H9 (cell line): Measurements from ENCODE around the gene MCHR1. TPM values are rescaled to one million over a fixed set of nuclear protein-coding genes. Genes with fewer than 3 reads are reported as not detected.

Source experiments
- DNase-seq: peaks from one replicate; pipeline ENCODE4 v3.0.0-alpha.2; 2017
- H2AFZ ChIP-seq: one replicate; pipeline ENCODE4 v1.6.1; 2013; ENCODE audit warnings: mild to moderate bottlenecking, low read length, control low read depth, moderate library complexity
- H2AK5ac ChIP-seq: 2 replicates; pipeline ENCODE4 v1.6.1; 2013; ENCODE audit warnings: low read length, control low read depth, mixed read lengths; ENCODE audit not compliant: insufficient read length
- H2BK120ac ChIP-seq: one replicate; pipeline ENCODE4 v1.6.1; 2013; ENCODE audit warnings: low read depth, mild to moderate bottlenecking, low read length, control low read depth, inconsistent platforms; ENCODE audit not compliant: poor library complexity, severe bottlenecking
- H2BK12ac ChIP-seq: 2 replicates; pipeline ENCODE4 v1.6.1; 2013; ENCODE audit warnings: low read length, control low read depth, mixed read lengths, low read depth; ENCODE audit not compliant: insufficient read length
- H2BK15ac ChIP-seq: 2 replicates; pipeline ENCODE4 v1.6.1; 2013; ENCODE audit warnings: low read depth, low read length, control low read depth
- H2BK20ac ChIP-seq: one replicate; pipeline ENCODE4 v1.6.1; 2013; ENCODE audit warnings: low read depth, mild to moderate bottlenecking, low read length, control low read depth, inconsistent platforms; ENCODE audit not compliant: poor library complexity, severe bottlenecking
- H2BK5ac ChIP-seq: 2 replicates; pipeline ENCODE4 v1.6.1; 2013; ENCODE audit warnings: low read length, control low read depth, mixed read lengths; ENCODE audit not compliant: insufficient read length
- H3K14ac ChIP-seq: 2 replicates; pipeline ENCODE4 v1.6.1; 2013; ENCODE audit warnings: low read length, control low read depth; ENCODE audit not compliant: insufficient read depth
- H3K18ac ChIP-seq: 2 replicates; pipeline ENCODE4 v1.6.1; 2013; ENCODE audit warnings: low read depth, mild to moderate bottlenecking, mixed read lengths, low read length, control low read depth; ENCODE audit not compliant: insufficient read length
- H3K23ac ChIP-seq: 2 replicates; pipeline ENCODE4 v1.6.1; 2013; ENCODE audit warnings: low read length, control low read depth, mixed read lengths, low read depth; ENCODE audit not compliant: insufficient read length
- H3K23me2 ChIP-seq: 2 replicates; pipeline ENCODE4 v1.6.1; 2013; ENCODE audit warnings: low read depth, mild to moderate bottlenecking, mixed read lengths, low read length, control low read depth; ENCODE audit not compliant: insufficient read length, poor library complexity, severe bottlenecking
- H3K27ac ChIP-seq: 2 replicates; pipeline ENCODE4 v1.5.1; 2013; ENCODE audit warnings: low read length, control low read depth, mixed read lengths, low read depth; ENCODE audit not compliant: insufficient read length
- H3K27me3 ChIP-seq: 2 replicates; pipeline ENCODE4 v1.6.1; 2013; ENCODE audit warnings: low read length, control low read depth, inconsistent platforms; ENCODE audit not compliant: insufficient read depth
- H3K4ac ChIP-seq: 2 replicates; pipeline ENCODE4 v1.6.1; 2013; ENCODE audit warnings: low read depth, mild to moderate bottlenecking, control low read depth, inconsistent platforms, low read length, moderate library complexity
- H3K4me1 ChIP-seq: 2 replicates; pipeline ENCODE4 v1.6.1; 2013; ENCODE audit warnings: low read length, control low read depth, inconsistent platforms; ENCODE audit not compliant: insufficient read depth
- H3K4me2 ChIP-seq: 2 replicates; pipeline ENCODE4 v1.6.1; 2013; ENCODE audit warnings: low read length, control low read depth, mixed read lengths; ENCODE audit not compliant: insufficient read length, insufficient read depth
- H3K56ac ChIP-seq: 2 replicates; pipeline ENCODE4 v1.6.1; 2013; ENCODE audit warnings: low read depth, mild to moderate bottlenecking, mixed read lengths, low read length, control low read depth; ENCODE audit not compliant: insufficient read length
- H3K79me1 ChIP-seq: 2 replicates; pipeline ENCODE4 v1.6.1; 2013; ENCODE audit warnings: low read depth, mild to moderate bottlenecking, moderate library complexity, low read length, control low read depth, inconsistent platforms; ENCODE audit not compliant: insufficient read depth, poor library complexity, severe bottlenecking
- H3K79me2 ChIP-seq: 2 replicates; pipeline ENCODE4 v1.6.1; 2013; ENCODE audit warnings: low read length, control low read depth, inconsistent platforms; ENCODE audit not compliant: insufficient read depth
- H3K9ac ChIP-seq: 2 replicates; pipeline ENCODE4 v1.6.1; 2013; ENCODE audit warnings: low read length, control low read depth, mixed read lengths; ENCODE audit not compliant: insufficient read length; ENCODE audit errors: extremely low read depth
- H3K9me3 ChIP-seq: one replicate; pipeline ENCODE4 v1.6.1; 2013; ENCODE audit warnings: low read depth, low read length, inconsistent platforms; ENCODE audit not compliant: control insufficient read depth
- H3T11ph ChIP-seq: one replicate; pipeline ENCODE4 v1.6.1; 2013; ENCODE audit warnings: mild to moderate bottlenecking, low read length, control low read depth, inconsistent platforms
- H4K20me1 ChIP-seq: one replicate; pipeline ENCODE4 v1.6.1; 2013; ENCODE audit not compliant: control insufficient read depth, insufficient read length, insufficient read depth
- H4K5ac ChIP-seq: 2 replicates; pipeline ENCODE4 v1.6.1; 2013; ENCODE audit warnings: low read depth, mild to moderate bottlenecking, mixed read lengths, low read length, control low read depth; ENCODE audit not compliant: insufficient read length
- H4K8ac ChIP-seq: replicated peaks from 2 replicates; pipeline ENCODE4 v1.6.1; 2013; ENCODE audit warnings: low read length, control low read depth, mixed read lengths, low read depth; ENCODE audit not compliant: insufficient read length
- H4K91ac ChIP-seq: 2 replicates; pipeline ENCODE4 v1.6.1; 2013; ENCODE audit warnings: low read depth, mild to moderate bottlenecking, moderate library complexity, mixed read lengths, low read length, control low read depth; ENCODE audit not compliant: insufficient read length
- H3K27ac Mint-ChIP-seq, 3 experiments: 2 replicates in 2 of 3; 3 replicates in 1 of 3; pipeline ENCODE4 v1.8.0; 2020 to 2021; ENCODE audit warnings: mixed read lengths in 3 of 3, mild to moderate bottlenecking in 1 of 3, moderate library complexity in 1 of 3
- H3K27me3 Mint-ChIP-seq: 2 replicates; pipeline ENCODE4 v1.8.0; 2021; ENCODE audit warnings: low read depth, mild to moderate bottlenecking, moderate library complexity, mixed read lengths
- H3K36me3 Mint-ChIP-seq, 3 experiments: 2 replicates in 2 of 3; 3 replicates in 1 of 3; pipeline ENCODE4 v1.8.0; 2020 to 2021; ENCODE audit warnings: low read depth in 3 of 3, mixed read lengths in 3 of 3; ENCODE audit not compliant: insufficient read depth in 1 of 3
- H3K4me1 Mint-ChIP-seq, 2 experiments: 2 replicates each; pipeline ENCODE4 v1.8.0; 2020; ENCODE audit warnings: mixed read lengths in 2 of 2
- H3K4me3 Mint-ChIP-seq, 2 experiments: 2 replicates in 1 of 2; 3 replicates in 1 of 2; pipeline ENCODE4 v1.8.0; 2020 to 2021; ENCODE audit warnings: mild to moderate bottlenecking in 2 of 2, mixed read lengths in 2 of 2, moderate library complexity in 1 of 2
- H3K9me3 Mint-ChIP-seq, 2 experiments: 2 replicates in 1 of 2; 3 replicates in 1 of 2; pipeline ENCODE4 v1.8.0; 2020; ENCODE audit warnings: mild to moderate bottlenecking in 2 of 2, mixed read lengths in 2 of 2, moderate library complexity in 1 of 2
- WGBS: extraction: QIAGEN DNeasy Blood & Tissue Kit; methylation state at CpG from one replicate; pipeline ENCODE4 v1.1.7; 2013; ENCODE audit warnings: missing lambda C conversion rate, low lambda C conversion rate, mixed read lengths; ENCODE audit not compliant: insufficient read length; ENCODE audit errors: extremely low coverage; 5-methylcytosine and 5-hydroxymethylcytosine counted together
- total RNA-seq: library from RNA; stranded (reverse); gene quantifications from 2 replicates; pipeline ENCODE4 v1.2.1, GENCODE V29; 2021
- TF ChIP-seq, protein P1 (sequence below): fragments of 200-600 bp; sonication (generic); conservative IDR thresholded peaks from 3 replicates; pipeline ENCODE4 v1.8.0; 2021; ENCODE audit warnings: antibody characterized with exemption, mild to moderate bottlenecking

The MCHR1 gene
- total RNA-seq, 1 experiment from 2014 or later: 2.9 TPM

DNA sequence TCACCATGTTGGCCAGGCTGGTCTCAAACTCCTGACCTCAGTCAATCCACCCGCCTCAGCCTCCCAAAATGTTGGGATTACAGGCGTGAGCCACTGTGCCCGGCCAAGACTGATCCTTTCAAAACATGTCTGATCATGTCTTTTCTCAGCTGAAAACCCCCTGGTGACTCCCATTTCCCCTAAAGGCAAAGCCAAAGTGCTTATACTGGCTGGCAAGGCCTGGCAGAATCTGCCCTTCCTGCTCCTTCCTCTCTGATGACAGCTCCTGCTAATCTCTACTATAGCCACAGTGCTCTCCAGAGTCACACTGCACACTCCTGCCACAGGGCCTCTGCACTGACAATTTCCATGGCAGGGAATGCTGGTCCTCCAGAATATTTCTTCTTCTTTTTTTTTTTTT, 2.6 kb upstream of the MCHR1 start:
- TF ChIP-seq, protein P1, sequence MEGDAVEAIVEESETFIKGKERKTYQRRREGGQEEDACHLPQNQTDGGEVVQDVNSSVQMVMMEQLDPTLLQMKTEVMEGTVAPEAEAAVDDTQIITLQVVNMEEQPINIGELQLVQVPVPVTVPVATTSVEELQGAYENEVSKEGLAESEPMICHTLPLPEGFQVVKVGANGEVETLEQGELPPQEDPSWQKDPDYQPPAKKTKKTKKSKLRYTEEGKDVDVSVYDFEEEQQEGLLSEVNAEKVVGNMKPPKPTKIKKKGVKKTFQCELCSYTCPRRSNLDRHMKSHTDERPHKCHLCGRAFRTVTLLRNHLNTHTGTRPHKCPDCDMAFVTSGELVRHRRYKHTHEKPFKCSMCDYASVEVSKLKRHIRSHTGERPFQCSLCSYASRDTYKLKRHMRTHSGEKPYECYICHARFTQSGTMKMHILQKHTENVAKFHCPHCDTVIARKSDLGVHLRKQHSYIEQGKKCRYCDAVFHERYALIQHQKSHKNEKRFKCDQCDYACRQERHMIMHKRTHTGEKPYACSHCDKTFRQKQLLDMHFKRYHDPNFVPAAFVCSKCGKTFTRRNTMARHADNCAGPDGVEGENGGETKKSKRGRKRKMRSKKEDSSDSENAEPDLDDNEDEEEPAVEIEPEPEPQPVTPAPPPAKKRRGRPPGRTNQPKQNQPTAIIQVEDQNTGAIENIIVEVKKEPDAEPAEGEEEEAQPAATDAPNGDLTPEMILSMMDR: no peak
- Histone ChIP-seq H3K23me2 (no peaks in the 10 kb centered on the region), H2BK120ac (no peak overlapping the region), H4K8ac (no peak overlapping the region), H3K9ac (no peak overlapping the region), H3K14ac (no peak overlapping the region), H4K20me1 (no peaks in the 10 kb centered on the region), H3K4me2 (no peak overlapping the region), H3K79me2 (no peaks in the 10 kb centered on the region), H3K27ac (no peak overlapping the region), H3K18ac (no peak overlapping the region), H3K56ac (no peak overlapping the region), H3K4me1 (peaks cover 11% of the 10 kb centered on the region), H3K9me3 (no peaks in the 10 kb centered on the region), H2BK12ac (no peak overlapping the region), H4K91ac (no peak overlapping the region), H2AK5ac (no peak overlapping the region), H2AFZ (no peak overlapping the region), H2BK15ac (no peak overlapping the region), H4K5ac (no peak overlapping the region), H3K23ac (no peak overlapping the region), H3K79me1 (no peaks in the 10 kb centered on the region), H2BK5ac (no peak overlapping the region), H3K27me3 (no peaks in the 10 kb centered on the region), H3K4ac (no peak overlapping the region), H2BK20ac (no peak overlapping the region), H3T11ph (no peak overlapping the region)
- no peak overlapping the region for H3K4me3 Mint-ChIP-seq
- H3K9me3 Mint-ChIP-seq: no peaks in the 10 kb centered on the region
- no CpG with 5 or more reads among the region's 3 CpGs for WGBS
- no peak for DNase-seq
- H3K4me1 Mint-ChIP-seq: peaks cover 31 to 32% of the 10 kb centered on the region in 2 experiments
- peaks cover 4% of the 10 kb centered on the region for H3K27me3 Mint-ChIP-seq
- peak overlapping the region in 1 of 3 experiments; percentile 62; a peak in 1 of 7 replicates for H3K27ac Mint-ChIP-seq
- peaks cover 1 to 9% (median 6%) of the 10 kb centered on the region in 3 experiments; a peak in 5 of 7 replicates for H3K36me3 Mint-ChIP-seq
